ENCODE data around the gene UNK. TPM values are rescaled to one million over a fixed set of nuclear protein-coding genes. Genes with fewer than 3 reads are reported as not detected.

UNK gene
- total and polyA plus RNA-seq, 2 of the 13 experiments (the other 11 are each of a cell fraction or from before 2014, with no cell fraction given): 31.6 to 33.0 TPM

DNA sequence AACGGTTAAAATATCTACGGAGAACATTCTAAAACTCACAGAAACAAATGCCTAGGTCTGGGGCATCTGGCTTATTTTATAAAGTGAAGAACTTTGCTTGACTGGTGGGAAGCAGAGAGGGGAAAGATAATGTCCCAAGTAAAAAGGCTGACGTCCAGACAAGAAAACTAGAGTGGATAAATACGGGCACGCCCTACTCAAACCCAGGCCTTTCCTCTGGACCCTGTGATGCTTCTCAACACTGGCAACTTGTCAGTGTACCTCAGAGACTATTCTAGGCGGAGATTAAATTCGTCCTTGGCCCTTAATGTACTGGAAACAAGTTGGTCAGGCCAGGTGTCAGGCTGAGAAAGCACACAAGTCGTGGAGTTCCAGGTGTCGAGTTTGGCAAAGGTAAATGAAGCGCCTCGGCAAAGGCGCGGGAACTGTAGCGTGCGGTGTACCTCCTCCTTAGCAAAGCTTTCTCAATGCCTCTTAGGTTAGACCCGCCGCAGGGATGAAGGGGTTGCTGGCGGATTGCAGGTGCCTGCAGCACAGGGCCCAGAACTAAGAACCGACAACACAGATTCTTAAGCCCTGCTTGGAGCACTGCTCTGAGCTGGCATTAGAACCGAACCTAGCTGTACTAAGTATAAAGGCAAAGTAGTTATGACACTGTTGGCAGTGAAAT, 668 bp upstream of the UNK start (continued):
- TF ChIP-seq, protein P1, sequence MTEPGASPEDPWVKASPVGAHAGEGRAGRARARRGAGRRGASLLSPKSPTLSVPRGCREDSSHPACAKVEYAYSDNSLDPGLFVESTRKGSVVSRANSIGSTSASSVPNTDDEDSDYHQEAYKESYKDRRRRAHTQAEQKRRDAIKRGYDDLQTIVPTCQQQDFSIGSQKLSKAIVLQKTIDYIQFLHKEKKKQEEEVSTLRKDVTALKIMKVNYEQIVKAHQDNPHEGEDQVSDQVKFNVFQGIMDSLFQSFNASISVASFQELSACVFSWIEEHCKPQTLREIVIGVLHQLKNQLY (CRISPR knock-in tag; IDR thresholded peaks at IDR 0.05): no peak
- TF ChIP-seq ZC3H4 (CRISPR knock-in tag; IDR thresholded peaks at IDR 0.05; ENCODE audit: borderline replicate concordance) (peak; percentile 91; the same call in 1 of the 2 replicates), ZNF121 (CRISPR knock-in tag; IDR thresholded peaks at IDR 0.05) (no peak), NR2F1 (CRISPR knock-in tag; IDR thresholded peaks at IDR 0.05) (no peak), ZNF792 (CRISPR knock-in tag; IDR thresholded peaks at IDR 0.05) (no peak), ZNF773 (CRISPR knock-in tag; IDR thresholded peaks at IDR 0.05; ENCODE audit: borderline replicate concordance) (no peak), AGO2 (optimal IDR thresholded peaks at IDR 0.05; ENCODE audit: low read depth, low read length) (no peak), SSRP1 (CRISPR knock-in tag; IDR thresholded peaks at IDR 0.05) (no peak), ZBTB20 (CRISPR knock-in tag; IDR thresholded peaks at IDR 0.05; ENCODE audit: borderline replicate concordance, low read depth) (0 out of 2 replicates have a peak, but pooled peaks have one; percentile 61), ZNF883 (CRISPR knock-in tag; IDR thresholded peaks at IDR 0.05; ENCODE audit: not compliant biosample characterization) (no peak)
- TF ChIP-seq, protein P2, sequence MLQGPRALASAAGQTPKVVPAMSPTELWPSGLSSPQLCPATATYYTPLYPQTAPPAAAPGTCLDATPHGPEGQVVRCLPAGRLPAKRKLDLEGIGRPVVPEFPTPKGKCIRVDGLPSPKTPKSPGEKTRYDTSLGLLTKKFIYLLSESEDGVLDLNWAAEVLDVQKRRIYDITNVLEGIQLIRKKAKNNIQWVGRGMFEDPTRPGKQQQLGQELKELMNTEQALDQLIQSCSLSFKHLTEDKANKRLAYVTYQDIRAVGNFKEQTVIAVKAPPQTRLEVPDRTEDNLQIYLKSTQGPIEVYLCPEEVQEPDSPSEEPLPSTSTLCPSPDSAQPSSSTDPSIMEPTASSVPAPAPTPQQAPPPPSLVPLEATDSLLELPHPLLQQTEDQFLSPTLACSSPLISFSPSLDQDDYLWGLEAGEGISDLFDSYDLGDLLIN (CRISPR knock-in tag; IDR thresholded peaks at IDR 0.05; ENCODE audit: borderline replicate concordance): 0 out of 2 replicates have a peak, but pooled peaks have one; percentile 56
- TF ChIP-seq, protein P3, sequence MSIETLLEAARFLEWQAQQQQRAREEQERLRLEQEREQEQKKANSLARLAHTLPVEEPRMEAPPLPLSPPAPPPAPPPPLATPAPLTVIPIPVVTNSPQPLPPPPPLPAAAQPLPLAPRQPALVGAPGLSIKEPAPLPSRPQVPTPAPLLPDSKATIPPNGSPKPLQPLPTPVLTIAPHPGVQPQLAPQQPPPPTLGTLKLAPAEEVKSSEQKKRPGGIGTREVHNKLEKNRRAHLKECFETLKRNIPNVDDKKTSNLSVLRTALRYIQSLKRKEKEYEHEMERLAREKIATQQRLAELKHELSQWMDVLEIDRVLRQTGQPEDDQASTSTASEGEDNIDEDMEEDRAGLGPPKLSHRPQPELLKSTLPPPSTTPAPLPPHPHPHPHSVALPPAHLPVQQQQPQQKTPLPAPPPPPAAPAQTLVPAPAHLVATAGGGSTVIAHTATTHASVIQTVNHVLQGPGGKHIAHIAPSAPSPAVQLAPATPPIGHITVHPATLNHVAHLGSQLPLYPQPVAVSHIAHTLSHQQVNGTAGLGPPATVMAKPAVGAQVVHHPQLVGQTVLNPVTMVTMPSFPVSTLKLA (IDR thresholded peaks at IDR 0.05): no peak
- TF ChIP-seq, protein P4, sequence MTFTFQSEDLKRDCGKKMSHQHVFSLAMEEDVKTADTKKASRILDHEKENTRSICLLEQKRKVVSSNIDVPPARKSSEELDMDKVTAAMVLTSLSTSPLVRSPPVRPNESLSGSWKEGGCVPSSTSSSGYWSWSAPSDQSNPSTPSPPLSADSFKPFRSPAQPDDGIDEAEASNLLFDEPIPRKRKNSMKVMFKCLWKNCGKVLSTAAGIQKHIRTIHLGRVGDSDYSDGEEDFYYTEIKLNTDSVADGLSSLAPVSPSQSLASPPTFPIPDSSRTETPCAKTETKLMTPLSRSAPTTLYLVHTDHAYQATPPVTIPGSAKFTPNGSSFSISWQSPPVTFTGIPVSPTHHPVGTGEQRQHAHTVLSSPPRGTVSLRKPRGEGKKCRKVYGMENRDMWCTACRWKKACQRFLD (CRISPR knock-in tag; IDR thresholded peaks at IDR 0.05; ENCODE audit: borderline replicate concordance): 0 out of 2 replicates have a peak, but pooled peaks have one; percentile 76
- TF ChIP-seq, protein P5, sequence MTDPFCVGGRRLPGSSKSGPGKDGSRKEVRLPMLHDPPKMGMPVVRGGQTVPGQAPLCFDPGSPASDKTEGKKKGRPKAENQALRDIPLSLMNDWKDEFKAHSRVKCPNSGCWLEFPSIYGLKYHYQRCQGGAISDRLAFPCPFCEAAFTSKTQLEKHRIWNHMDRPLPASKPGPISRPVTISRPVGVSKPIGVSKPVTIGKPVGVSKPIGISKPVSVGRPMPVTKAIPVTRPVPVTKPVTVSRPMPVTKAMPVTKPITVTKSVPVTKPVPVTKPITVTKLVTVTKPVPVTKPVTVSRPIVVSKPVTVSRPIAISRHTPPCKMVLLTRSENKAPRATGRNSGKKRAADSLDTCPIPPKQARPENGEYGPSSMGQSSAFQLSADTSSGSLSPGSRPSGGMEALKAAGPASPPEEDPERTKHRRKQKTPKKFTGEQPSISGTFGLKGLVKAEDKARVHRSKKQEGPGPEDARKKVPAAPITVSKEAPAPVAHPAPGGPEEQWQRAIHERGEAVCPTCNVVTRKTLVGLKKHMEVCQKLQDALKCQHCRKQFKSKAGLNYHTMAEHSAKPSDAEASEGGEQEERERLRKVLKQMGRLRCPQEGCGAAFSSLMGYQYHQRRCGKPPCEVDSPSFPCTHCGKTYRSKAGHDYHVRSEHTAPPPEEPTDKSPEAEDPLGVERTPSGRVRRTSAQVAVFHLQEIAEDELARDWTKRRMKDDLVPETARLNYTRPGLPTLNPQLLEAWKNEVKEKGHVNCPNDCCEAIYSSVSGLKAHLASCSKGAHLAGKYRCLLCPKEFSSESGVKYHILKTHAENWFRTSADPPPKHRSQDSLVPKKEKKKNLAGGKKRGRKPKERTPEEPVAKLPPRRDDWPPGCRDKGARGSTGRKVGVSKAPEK (CRISPR knock-in tag; IDR thresholded peaks at IDR 0.05; ENCODE audit: borderline replicate concordance): no peak
- TF ChIP-seq, protein P6, sequence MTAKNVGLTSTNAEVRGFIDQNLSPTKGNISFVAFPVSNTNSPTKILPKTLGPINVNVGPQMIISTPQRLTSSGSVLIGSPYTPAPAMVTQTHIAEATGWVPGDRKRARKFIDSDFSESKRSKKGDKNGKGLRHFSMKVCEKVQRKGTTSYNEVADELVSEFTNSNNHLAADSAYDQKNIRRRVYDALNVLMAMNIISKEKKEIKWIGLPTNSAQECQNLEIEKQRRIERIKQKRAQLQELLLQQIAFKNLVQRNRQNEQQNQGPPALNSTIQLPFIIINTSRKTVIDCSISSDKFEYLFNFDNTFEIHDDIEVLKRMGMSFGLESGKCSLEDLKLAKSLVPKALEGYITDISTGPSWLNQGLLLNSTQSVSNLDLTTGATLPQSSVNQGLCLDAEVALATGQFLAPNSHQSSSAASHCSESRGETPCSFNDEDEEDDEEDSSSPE (CRISPR knock-in tag; IDR thresholded peaks at IDR 0.05): 0 out of 2 replicates have a peak, but pooled peaks have one; percentile 12
- TF ChIP-seq, protein P7, sequence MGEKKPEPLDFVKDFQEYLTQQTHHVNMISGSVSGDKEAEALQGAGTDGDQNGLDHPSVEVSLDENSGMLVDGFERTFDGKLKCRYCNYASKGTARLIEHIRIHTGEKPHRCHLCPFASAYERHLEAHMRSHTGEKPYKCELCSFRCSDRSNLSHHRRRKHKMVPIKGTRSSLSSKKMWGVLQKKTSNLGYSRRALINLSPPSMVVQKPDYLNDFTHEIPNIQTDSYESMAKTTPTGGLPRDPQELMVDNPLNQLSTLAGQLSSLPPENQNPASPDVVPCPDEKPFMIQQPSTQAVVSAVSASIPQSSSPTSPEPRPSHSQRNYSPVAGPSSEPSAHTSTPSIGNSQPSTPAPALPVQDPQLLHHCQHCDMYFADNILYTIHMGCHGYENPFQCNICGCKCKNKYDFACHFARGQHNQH (CRISPR knock-in tag; IDR thresholded peaks at IDR 0.05): 0 out of 2 replicates have a peak, but pooled peaks have one; percentile 20

Measured in HepG2 (cell line).